GM21825 (cell line): ENCODE results near the gene ATP12A.

ENCODE experiments used
- ATAC-seq: cut with Tn5 transposase; IDR thresholded peaks from one replicate; pipeline ENCODE4 v1.9.1; 2021; ENCODE audit warnings: mild to moderate bottlenecking, moderate library complexity; ENCODE audit not compliant: unreplicated experiment

The ATP12A gene

DNA sequence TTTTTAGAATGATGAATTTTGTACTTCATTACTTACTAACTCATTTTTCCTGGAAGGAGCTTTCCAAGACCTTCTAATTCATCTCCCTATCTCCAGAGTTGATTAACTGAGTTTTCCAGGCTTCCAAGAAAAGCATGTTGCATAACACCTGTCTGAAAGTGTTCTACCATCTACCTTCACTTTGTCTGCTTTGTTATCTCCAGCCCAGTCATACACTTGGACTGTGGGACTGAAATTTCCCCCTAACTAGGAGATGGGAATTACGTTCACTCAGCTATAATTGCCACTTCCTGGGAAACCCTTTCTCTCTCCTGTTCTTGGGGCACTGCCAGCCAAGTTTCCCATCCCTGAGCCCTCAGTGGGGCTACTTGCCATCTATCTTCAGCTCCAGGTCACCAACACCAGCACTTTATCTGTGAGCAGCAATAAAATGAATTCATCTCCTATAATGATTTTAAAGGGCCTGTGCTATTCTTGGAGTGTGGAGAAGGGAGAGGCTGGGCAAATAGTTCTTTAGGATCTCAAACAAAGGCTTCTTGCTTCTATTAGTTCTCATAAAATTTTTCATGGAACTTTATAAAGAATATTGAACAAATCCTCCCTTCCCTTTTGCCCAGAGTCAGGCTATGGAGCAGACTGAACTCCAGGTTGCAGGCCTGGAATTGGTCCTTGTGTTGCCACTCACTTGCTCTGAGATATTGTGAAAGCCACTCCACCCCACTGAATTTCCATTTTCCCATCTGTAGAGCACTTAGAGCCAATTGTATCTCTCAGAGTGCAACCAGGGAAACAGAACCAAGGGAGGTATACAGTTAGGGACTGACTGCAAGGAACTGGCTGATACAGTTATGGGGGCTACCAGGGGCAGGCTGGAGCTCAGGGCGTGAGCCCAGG is 17.8 kb upstream of the ATP12A start:
- ATAC-seq, result no peak

DNA sequence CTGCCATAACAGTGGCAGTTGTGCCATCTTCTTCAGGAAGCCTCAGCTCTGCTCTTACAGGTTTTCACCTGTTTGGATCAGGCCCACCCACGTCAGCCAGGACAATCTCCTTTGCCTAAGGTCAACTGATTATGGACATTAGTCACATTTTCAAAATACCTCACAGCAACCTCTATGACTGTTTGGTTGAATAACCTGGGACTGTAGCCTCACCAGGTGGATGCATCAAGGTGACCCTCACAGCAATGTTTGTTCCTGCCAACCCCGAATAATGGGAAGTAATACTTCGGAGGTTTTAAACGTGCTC is 17.2 kb upstream of the ATP12A start:
- no peak for ATAC-seq

DNA sequence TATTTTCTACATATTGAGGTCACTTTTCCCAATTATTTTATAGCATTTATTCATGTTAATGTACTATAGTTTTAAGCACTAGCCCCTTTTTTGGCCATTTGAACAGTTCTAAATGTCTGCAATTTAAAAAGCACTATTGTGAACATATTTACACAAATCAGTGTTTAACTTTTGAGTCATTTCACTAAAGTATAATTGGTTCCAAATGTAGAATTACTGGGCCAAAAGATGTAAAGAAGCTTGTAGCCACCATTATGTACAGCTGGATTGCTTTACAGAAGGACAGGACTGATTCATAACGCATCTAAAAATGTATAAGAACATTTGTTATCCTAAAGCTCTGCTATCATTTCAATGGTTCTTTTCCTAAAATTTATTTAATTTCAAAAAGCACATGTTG is 16.6 kb upstream of the ATP12A start:
- ATAC-seq, result no peak

DNA sequence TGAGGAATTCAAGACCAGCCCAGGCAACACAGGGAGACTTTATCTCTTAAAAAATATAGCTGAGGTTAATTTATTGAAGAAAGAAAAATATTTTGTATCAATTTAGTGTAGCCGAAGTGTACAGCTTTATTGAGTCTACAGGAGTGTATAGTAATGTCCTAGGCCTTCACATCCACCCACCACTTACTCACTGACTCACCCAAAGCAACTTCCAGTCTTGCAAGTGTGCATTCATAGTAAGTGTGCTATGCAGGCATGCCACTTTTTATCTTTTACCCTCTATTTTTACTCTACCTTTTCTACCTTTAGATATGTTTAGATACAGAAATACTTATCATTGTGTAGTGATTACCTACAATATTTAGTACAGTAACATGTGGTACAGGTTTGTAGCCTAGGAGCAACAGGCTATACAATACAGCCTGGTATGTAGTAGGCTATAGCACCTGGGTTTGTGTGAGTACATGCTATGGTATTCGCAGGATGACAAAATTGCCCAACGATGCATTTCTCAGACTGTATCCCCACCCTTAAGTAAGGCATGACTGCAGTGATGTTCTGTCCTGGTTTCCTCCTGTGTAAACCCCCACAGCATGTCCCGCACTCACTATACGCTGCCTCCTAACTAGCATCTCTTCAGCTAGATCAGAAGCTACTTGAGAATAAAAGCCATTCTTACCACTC is 15.3 kb upstream of the ATP12A start:
- no peak for ATAC-seq

DNA sequence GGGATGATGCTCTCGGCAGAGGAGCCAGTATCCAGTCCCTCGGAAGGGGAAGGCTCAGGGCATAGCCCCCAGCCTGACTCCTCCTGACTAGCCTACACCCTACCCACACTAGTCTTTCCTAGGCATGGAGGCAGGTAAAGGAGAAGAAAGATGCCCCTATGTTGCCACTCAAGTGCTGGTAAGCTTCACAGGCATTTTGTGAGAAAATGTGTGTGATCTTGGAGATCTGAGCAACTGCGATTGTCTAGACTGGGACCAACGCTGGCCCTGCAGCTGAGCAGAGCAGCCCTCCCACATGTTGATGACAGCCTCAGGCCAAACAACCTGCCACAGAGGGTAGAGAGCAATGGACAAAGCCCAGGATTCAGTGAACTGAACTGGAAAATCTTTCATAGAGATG is 11.7 kb upstream of the ATP12A start:
- ATAC-seq, result no peak

DNA sequence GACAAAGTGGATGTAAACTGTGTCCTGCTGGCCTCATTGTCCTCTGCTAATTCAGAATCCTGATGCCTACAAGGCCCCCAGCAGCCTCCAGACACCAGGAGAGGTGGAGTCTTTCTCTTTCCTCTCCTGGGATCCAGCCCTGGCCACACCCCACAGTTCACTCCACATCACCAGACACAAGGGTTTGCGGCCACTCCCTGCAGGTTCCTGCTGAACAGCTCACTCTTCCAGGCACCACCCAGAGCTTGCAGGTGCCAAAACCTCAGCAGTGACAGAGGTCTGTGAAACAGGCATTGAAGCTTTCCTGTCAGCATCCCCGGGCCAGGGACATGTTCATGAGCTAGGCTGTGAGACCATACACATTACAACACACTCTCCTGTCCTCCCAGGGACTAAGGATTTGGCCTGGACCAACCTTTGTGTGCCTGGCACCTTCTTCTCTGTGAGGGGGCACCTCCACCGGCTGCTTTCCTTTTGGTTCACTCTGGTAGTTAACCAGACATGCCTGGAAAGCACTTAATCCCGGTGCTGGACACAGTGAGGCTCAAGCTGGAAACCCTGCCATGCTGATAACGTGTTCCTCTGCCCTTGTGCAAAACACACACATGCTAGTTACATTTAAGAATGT is 11.1 kb upstream of the ATP12A start:
- ATAC-seq, result no peak

DNA sequence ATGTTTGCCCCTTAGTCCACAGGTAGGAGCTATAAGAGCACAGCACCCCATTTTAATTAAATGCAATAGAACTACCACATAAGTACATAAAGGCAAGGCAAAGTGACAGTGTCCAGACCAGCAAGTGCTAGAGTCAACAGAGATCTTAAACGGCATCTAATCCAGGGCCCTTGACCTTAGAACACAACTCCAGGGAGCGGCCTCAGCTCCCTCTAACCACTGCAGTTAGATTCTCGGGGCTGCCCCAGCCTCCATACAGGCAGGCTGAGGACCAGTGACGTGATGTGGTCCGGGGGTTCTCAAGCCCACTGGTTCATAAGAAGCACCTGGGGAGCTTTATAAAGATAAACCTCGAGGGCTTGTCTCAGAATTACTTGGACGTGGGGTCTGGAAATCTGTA is 10.0 kb upstream of the ATP12A start:
- ATAC-seq, result no peak

DNA sequence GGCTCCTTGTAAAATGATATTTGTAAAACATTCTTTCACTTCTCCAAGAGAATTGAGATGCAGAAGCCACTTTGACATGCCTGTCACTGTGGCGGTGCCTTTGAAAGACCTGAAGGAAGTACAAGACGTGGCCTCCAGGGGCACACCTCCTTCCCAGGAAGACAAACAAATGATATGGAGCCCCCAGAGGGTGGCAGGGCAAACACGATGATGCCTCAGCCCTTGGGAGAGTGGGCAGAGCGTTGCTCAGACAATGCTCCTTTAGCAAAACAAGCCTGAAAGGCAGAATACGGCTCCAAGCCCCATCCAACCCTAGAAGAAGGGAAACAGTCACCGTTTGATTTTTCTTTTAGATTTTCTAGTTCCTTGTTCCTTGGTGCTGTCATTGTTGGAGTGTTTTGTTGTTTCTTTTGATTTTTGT is 9.2 kb upstream of the ATP12A start:
- ATAC-seq, result no peak

DNA sequence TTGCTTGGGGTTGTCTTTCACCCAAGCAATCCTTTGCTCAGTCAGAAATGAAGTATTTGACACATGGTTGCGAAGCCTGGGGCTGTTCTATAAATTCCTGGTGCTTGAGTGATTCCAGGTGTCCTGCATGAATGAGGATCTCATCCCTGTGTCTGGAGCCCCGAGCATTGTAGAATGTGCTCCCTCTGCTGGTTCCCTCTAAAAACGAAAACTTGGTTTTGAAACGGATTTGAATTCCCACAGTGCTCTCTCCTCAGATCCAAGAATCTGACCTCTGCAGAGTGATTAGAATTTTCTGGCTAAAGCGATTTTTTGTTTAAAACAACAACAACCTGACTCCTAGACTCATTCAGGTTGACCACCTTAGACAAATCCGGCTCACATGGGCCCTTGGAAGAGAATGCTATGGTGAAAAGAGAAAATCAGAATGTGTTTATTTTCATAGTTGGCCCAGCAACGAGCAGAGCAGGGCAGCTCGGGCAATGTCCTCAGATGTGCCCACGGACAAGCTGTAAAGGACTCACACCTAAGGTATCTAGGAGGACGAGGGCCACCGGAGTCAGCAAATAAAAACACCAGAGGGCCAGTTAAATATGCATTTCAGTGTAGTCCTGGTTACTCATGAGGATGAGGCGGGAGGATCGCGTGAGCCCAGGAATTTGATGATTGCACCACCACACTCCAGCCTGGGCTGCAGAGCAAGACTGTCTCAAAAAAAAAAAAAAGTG is 8.7 kb upstream of the ATP12A start:
- no peak for ATAC-seq

DNA sequence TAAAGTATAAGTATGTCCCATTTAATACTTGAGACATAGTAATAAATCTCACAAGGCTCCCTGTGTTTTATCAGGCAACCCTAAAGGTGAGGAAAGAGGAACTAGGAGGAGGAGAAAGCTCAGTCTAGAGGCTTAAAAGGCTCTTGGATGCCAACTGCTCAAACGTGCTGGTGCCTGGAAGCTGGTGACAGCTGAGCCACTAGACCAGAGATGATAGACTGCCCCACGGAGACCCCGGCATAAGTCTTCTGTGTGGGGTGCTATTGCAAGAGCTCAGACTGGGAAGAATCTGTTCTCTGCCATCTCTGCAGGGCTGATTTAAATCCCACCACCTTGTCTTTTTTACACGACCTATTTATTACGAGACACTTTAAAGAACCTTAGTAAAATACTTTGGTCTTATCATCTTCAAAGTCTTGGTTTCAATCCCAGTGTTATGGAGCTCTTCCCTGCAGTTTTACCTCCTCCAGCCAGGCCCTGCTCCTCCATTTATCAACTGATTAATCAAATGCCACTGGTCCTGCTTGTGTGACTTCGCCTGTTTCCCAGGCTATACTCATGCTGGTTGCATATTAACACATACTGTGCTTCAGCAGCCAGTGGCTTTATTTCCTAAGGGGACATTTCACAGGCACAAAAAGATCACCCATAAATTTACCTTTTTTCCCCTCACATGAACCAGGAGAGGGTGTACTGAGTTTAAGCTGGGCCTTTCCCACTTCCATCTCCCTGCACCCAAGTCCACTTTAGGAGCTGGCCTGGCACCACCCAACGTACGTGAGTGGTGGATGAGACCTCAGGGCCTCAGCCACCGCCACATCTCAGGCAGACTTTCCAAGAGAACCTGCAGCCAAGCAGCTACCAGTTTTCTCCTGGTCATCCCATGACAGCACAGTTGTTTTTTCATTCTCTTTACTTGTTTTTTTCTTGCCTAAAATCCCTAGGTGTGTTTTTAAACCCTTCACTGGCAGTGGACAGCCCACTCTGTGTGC is 7.8 kb upstream of the ATP12A start:
- ATAC-seq, result no peak

DNA sequence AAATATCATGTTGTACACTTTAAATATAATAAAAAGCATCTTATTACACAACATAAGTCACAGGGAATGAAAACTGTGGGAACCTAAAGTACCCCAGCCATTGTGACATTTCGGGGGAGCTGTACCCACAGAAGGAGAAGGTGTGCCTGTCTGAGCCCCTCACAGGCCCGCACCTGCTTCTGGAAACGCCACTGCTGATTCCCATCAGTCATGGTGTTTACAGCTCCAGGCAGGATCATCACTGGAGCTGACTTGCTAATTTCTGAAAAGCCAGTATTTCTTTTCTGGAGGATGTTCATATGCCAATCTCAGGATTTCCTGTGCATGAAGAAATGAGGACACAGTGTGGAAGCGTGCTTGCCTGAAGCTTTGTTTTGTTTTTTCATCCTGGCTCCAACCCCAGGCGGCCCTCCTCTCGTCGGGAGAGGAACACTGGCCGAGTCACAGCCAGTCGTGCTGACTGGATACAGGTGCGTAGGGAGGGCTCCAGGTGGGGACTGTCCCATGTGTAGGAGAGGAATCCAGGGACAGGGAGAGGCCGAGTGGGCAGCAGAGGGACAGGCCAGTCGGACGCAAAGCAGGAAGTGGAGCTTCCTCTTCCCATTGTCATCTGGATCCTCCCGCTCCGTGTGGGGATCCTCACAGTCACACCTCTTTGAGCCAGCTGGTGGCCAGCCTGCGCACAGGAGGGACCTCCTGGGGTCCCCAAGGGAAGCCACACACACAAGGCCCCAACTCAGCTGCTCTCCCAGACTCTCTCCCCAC is 4.2 kb upstream of the ATP12A start:
- no peak for ATAC-seq

DNA sequence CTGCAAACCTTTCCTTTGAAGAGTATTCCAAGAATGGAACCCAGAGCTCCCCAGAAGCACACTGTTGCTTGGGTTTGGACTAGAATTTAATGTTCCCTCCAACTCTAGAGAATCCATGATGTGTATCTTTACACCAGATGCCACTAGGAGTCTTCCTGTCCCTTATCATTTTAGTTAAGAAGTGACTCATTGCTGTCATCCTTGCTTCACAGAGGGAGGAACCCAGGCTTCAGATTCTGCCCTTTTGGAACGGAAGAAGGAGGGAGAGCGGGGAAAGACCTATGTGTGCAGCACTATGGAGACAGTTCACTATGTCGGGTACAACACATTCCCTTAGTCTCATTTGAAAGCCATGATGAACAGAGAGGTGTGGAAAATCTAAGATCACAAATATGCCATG is 2.1 kb upstream of the ATP12A start:
- no peak for ATAC-seq

DNA sequence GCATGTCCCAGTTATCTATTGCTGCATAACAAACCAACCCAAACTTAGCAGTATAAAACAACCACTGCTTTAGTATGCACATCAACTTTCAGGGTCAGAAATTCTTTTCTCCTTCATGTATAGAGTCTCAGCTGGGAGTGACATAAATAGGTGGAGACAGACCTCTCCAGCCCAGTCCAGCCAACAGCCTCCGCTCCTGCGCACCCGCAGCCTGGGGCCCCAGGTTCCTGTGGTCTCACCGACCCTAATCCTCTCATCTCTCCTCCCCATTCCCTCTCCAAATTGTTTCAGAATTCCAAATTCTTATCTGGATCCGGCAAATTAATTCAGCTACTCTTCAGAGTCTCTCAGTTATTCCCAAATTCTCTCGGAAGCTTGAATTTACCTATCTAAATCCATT is 522 bp upstream of the ATP12A start:
- ATAC-seq, result no peak

DNA sequence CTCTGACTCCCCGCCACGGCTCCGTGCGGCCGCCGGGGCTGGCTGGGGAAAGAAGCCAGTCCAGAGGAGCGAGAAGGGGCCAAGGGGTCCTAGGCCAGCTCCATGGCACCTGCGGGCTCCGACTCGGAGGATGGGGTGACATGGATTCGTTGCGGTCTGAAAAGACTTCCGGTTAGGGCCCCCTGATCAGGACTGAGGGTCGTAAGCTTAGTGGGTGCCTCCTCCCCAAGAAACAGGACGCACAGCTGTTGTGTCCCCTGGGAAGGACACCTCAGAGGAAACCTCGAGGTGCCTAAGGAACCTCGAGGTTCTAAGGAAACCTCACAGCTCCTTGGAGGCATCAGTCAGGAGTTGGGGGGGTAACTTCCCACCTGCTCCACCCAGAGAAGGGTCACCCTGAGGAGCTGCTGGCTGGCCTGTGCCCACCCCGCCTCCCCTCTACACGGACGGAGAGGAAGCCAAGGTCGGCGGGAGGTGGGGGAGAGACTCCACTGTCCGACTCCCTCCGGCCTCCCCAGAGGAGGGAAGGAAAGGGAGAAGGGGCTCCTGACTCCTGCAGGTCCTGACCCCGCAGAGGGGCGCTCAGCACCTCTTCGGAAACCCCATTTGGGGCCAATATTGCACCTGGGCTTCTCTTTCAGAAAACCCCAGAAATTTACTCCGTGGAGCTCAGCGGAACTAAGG is 855 bp downstream of the ATP12A start:
- ATAC-seq, result no peak

DNA sequence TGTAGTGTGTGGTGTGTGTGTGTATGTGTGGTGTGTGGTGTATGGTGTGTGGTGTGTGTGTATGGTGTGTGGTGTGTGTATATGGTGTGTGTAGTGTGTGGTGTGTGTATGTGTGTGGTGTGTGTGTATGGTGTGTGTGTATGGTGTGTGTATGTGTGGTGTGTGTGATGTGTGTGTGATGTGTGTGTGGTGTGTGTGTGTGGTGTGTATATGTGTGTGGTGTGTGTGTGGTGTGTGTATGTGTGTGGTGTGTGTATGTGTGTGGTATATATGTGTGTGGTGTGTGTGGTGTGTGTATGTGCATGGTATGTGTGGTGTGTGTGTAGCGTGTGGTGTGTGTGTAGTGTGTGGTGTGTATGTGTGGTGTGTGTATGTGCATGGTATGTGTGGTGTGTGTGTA is 1.7 kb downstream of the ATP12A start:
- no peak for ATAC-seq

DNA sequence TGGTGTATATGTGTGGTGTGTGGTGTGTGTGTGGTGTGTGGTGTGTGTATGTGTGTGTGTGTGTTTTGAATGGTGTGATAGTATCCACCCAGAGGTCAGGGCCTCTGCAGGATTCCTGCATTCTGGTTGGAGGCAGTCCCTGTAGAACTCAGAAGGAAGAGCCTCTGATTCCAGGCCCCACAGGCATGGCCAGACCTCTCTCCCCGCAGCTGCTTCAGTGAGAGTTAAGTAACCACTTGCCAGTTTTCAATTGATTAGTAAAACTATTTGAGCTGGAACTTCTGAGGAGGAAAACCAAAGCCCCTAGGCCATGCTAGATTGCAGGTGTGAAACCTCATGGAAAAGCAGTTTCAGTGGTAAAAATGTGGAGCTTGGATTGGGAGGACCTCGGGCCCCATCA is 2.1 kb downstream of the ATP12A start:
- no peak for ATAC-seq

DNA sequence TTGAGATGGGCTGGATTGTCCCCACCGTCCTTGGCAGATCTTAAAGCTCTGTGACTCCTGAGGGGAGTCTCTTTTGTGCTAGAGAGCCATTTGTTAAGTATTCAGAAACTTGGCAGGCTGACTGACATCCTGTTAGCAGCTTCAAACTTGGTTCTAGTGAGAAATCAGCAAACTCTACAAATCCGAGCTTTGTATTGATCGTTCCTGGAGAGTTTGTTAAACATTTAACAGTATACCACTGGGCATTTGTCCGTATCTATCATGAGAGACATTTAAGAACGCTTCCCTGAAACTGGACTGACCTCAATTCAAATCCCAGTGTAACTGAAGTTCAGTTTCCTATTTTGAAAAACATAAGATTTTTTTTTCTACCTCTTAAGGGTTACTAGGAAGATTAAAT is 3.1 kb downstream of the ATP12A start:
- ATAC-seq, result no peak

DNA sequence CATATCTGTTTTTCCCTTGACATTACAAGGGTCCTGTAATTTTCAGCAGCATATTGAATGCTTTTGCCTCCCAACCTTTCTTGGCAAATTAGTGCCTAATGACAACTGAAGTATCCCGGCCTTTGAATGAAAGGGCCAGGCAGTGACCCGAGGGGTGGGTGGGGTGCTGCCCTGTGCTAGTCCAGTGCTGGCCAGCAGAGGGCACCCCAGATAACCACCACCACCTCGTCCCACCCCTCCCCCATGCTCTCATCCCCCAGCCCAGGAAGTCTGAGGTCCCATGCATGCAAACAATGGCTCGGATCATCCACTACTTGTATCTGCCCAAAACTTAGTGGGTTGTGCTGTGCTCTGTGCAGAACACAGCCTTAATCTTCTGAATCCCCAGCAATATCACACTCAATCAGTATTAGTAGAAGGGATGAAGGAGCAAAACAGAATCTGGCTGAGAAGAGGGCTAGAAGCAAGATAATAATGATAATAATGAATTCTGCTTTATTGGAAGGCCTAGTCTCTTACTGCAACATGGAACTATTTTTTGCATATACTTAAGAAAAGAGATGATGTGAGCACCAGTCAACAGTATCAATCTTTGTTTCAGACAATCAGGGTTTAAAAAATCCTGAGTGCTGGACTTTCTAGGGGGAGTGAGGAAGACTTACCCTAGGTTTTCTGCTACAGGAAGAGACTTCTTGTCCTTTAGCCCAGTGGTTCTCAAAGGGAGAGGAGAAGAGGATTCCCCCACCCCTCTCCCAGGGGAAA is 3.8 kb downstream of the ATP12A start:
- ATAC-seq, result peak; percentile 37
